MM.1S (cell line): ENCODE measurements around the gene GAREM1.

Source experiments
- DNase-seq: peaks from one replicate; pipeline ENCODE4 v3.0.0-alpha.2; 2015
- H2AFZ ChIP-seq: fragments of 300-600 bp; sonication (generic); 2 replicates; pipeline ENCODE4 v1.6.0; 2016; ENCODE audit warnings: antibody characterized with exemption, low read length
- H3F3A ChIP-seq: fragments of 300-600 bp; sonication (generic); 2 replicates; pipeline ENCODE4 v1.6.1; 2016; ENCODE audit warnings: mild to moderate bottlenecking, antibody characterized with exemption, low read length, moderate library complexity, mixed read lengths; ENCODE audit not compliant: insufficient read depth
- H3K27ac ChIP-seq: fragments of 300-600 bp; sonication (generic); 2 replicates; pipeline ENCODE4 v1.5.1; 2016; ENCODE audit warnings: mild to moderate bottlenecking, low read length
- H3K27me3 ChIP-seq: fragments of 300-600 bp; sonication (generic); replicated peaks from 2 replicates; pipeline ENCODE4 v1.6.0; 2016; ENCODE audit warnings: low read length; ENCODE audit not compliant: insufficient read depth
- H3K36me3 ChIP-seq: fragments of 300-600 bp; sonication (generic); replicated peaks from 2 replicates; pipeline ENCODE4 v1.6.1; 2016; ENCODE audit warnings: mild to moderate bottlenecking, low read length, mixed read lengths; ENCODE audit not compliant: insufficient read depth
- H3K4me1 ChIP-seq: fragments of 300-600 bp; sonication (generic); 2 replicates; pipeline ENCODE4 v1.6.1; 2016; ENCODE audit warnings: low read length, mixed read lengths
- H3K4me2 ChIP-seq: fragments of 300-600 bp; sonication (generic); 2 replicates; pipeline ENCODE4 v1.6.0; 2016; ENCODE audit warnings: low read depth, low read length
- H3K4me3 ChIP-seq: fragments of 300-600 bp; sonication (generic); 2 replicates; pipeline ENCODE4 v1.5.1; 2016; ENCODE audit warnings: low read length, mixed read lengths
- H3K79me2 ChIP-seq: fragments of 300-600 bp; sonication (generic); 2 replicates; pipeline ENCODE4 v1.6.1; 2016; ENCODE audit warnings: mixed run types, low read length, mixed read lengths
- H3K9ac ChIP-seq: fragments of 300-600 bp; sonication (generic); 2 replicates; pipeline ENCODE4 v1.6.1; 2016; ENCODE audit warnings: low read length, mixed read lengths
- H3K9me2 ChIP-seq: fragments of 300-600 bp; sonication (generic); replicated peaks from 2 replicates; pipeline ENCODE4 v1.6.1; 2016; ENCODE audit warnings: mild to moderate bottlenecking, low read length, mixed read lengths; ENCODE audit not compliant: insufficient read depth
- H3K9me3 ChIP-seq: fragments of 300-600 bp; sonication (generic); replicated peaks from 2 replicates; pipeline ENCODE4 v1.6.1; 2016; ENCODE audit warnings: mild to moderate bottlenecking, low read length, mixed read lengths; ENCODE audit not compliant: insufficient read depth
- H4K20me1 ChIP-seq: fragments of 300-600 bp; sonication (generic); 2 replicates; pipeline ENCODE4 v1.6.1; 2016; ENCODE audit warnings: mild to moderate bottlenecking, low read length, moderate library complexity, mixed read lengths; ENCODE audit not compliant: insufficient read depth
- EZH2 ChIP-seq: fragments of 300-600 bp; sonication (generic); optimal IDR thresholded peaks from 2 replicates; pipeline ENCODE3; 2017; ENCODE audit warnings: low read depth, mild to moderate bottlenecking, antibody characterized with exemption, low read length, mixed read lengths
- EZH2phosphoT487 ChIP-seq: fragments of 300-600 bp; sonication (generic); IDR thresholded peaks from 2 replicates; pipeline ENCODE4 v1.6.1; 2018; ENCODE audit warnings: antibody characterized with exemption, low read length
- TF ChIP-seq, protein P1 (sequence below): fragments of 300-600 bp; sonication (generic); IDR thresholded peaks from 2 replicates; pipeline ENCODE4 v1.5.1; 2016; ENCODE audit warnings: antibody characterized with exemption, low read length, mixed read lengths

The GAREM1 gene

DNA sequence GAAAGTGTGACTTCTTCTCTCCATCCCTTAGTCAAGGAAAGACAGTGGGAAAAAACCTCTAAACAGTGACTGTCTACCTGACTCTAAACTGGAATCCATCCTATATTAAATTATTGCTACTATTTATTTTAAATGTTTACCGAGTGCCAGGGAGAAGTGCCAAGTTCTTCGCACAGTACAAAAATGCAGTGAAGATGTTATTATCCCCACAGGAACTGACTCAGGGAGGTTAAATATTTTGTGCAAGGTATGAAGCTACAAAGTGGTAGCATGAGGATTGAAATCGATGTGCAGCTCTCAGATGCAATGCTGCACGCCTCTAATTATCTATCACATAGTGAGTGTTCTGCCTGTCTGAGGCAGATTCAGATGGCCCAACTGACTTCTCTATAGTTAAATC lies 189.8 kb downstream of the GAREM1 start:
- H3K4me3 ChIP-seq, result no peak overlapping the region
- no peaks in the 10 kb centered on the region for H3F3A ChIP-seq
- no peaks in the 10 kb centered on the region for H3K4me1 ChIP-seq
- no peaks in the 10 kb centered on the region for H3K79me2 ChIP-seq
- DNase-seq, result no peak
- no peaks in the 10 kb centered on the region for H4K20me1 ChIP-seq
- no peaks in the 10 kb centered on the region for H3K27me3 ChIP-seq
- no peak overlapping the region for H3K4me2 ChIP-seq
- no peaks in the 10 kb centered on the region for H3K36me3 ChIP-seq
- no peaks in the 10 kb centered on the region for H3K9me3 ChIP-seq
- H3K9ac ChIP-seq, result no peak overlapping the region
- H3K27ac ChIP-seq, result no peak overlapping the region
- no peak for TF ChIP-seq EZH2
- no peak for TF ChIP-seq EZH2phosphoT487
- TF ChIP-seq, protein P1, sequence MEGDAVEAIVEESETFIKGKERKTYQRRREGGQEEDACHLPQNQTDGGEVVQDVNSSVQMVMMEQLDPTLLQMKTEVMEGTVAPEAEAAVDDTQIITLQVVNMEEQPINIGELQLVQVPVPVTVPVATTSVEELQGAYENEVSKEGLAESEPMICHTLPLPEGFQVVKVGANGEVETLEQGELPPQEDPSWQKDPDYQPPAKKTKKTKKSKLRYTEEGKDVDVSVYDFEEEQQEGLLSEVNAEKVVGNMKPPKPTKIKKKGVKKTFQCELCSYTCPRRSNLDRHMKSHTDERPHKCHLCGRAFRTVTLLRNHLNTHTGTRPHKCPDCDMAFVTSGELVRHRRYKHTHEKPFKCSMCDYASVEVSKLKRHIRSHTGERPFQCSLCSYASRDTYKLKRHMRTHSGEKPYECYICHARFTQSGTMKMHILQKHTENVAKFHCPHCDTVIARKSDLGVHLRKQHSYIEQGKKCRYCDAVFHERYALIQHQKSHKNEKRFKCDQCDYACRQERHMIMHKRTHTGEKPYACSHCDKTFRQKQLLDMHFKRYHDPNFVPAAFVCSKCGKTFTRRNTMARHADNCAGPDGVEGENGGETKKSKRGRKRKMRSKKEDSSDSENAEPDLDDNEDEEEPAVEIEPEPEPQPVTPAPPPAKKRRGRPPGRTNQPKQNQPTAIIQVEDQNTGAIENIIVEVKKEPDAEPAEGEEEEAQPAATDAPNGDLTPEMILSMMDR, result no peak
- no peaks in the 10 kb centered on the region for H3K9me2 ChIP-seq
- no peak overlapping the region for H2AFZ ChIP-seq

DNA sequence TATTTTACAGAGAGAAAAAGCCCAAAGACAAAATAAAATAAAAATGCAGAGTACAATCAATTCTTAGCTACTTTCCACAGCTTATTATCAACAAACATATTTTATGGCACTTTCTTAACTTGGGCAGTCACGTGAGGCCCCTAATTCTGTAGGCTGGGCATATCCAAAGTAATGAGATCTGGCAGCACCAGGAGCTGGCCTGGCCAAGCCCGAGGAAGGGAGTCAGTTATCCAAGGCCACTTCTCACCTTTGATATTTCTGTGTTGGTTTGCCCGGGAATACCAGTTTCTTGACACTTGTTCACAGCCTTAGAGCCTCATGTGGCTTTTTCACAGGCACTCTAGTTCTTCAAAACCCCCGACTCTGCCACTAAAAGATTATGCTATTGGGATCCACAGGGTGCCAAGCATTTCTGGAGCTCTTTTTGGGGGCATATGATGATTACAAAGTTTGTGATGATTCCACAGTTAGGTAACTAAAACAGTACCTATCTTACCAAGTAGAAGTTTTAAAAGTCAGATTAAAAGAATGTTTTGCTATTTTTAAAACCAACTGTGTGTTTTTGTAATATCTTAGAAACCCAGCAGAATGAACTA lies 190.4 kb downstream of the GAREM1 start:
- no peak for DNase-seq
- no peak overlapping the region for H3K27ac ChIP-seq
- H2AFZ ChIP-seq, result no peak overlapping the region
- no peaks in the 10 kb centered on the region for H3K36me3 ChIP-seq
- no peak for TF ChIP-seq EZH2phosphoT487
- TF ChIP-seq, protein P1, result no peak
- TF ChIP-seq EZH2, result no peak
- H3K27me3 ChIP-seq, result no peaks in the 10 kb centered on the region
- H3K4me2 ChIP-seq, result no peak overlapping the region
- H3K4me1 ChIP-seq, result no peaks in the 10 kb centered on the region
- no peak overlapping the region for H3K9ac ChIP-seq
- H3K9me3 ChIP-seq, result no peaks in the 10 kb centered on the region
- H4K20me1 ChIP-seq, result no peaks in the 10 kb centered on the region
- H3F3A ChIP-seq, result no peaks in the 10 kb centered on the region
- H3K4me3 ChIP-seq, result no peak overlapping the region
- no peaks in the 10 kb centered on the region for H3K9me2 ChIP-seq
- H3K79me2 ChIP-seq, result no peaks in the 10 kb centered on the region

DNA sequence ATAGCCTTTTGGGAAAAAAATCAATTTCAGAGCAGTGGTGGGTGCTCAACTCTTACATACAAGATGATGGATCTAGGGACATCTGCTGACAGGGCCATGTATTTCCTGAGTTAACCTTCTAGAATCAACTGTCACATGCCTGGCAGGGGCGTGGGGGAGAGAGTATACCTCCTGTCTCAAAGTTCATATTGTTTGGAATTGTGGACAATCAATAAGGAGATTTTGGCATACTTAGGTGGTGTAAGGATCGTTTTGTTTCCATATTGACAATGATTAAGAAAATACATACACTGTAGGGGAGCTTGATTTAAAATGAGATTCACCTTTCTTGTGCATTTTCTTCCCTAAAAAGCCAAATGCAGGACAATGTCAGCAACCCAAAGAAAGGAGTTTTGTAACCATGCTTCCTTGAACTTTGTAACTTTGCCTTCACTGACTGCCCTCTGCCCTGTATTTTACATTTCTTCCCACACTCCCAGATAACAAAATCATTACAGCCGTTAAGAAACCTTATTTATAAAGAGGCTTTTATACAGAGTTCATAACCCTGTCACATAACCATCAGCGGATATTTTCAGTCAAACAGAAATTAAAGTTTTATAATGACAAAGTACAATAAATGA lies 192.4 kb downstream of the GAREM1 start:
- no peaks in the 10 kb centered on the region for H3K27me3 ChIP-seq
- no peaks in the 10 kb centered on the region for H3F3A ChIP-seq
- no peak for DNase-seq
- H3K9ac ChIP-seq, result no peak overlapping the region
- no peaks in the 10 kb centered on the region for H4K20me1 ChIP-seq
- no peak overlapping the region for H3K27ac ChIP-seq
- H3K4me1 ChIP-seq, result no peaks in the 10 kb centered on the region
- no peak overlapping the region for H3K4me3 ChIP-seq
- no peak for TF ChIP-seq EZH2phosphoT487
- TF ChIP-seq, protein P1, result no peak
- no peak for TF ChIP-seq EZH2
- no peaks in the 10 kb centered on the region for H3K9me2 ChIP-seq
- H3K79me2 ChIP-seq, result no peaks in the 10 kb centered on the region
- no peaks in the 10 kb centered on the region for H3K36me3 ChIP-seq
- H3K4me2 ChIP-seq, result no peak overlapping the region
- no peak overlapping the region for H2AFZ ChIP-seq
- no peaks in the 10 kb centered on the region for H3K9me3 ChIP-seq
